CMK (cell line): ENCODE data around the gene RUBCN.
"Not testable (repeated sequence)": the region's sequence is repeated elsewhere in the genome, so short reads cannot be mapped to it uniquely, and the experiment has no call there.

ENCODE experiments used
- DNase-seq: peaks from one replicate; pipeline ENCODE4 v3.0.0-alpha.2; 2010; ENCODE audit warnings: low read depth

Gene RUBCN

GRCh38 chr3:197657541-197658292 lies 79.0 kb downstream of the RUBCN start:
- DNase-seq, result not testable (repeated sequence)

GRCh38 chr3:197656960-197657359 lies 79.7 kb downstream of the RUBCN start:
- DNase-seq, result not testable (repeated sequence)

GRCh38 chr3:197656129-197656528 lies 80.6 kb downstream of the RUBCN start:
- DNase-seq, result not testable (repeated sequence)

- not testable (repeated sequence) for DNase-seq
Measured at GRCh38 chr3:197654998-197655330, 81.7 kb downstream of the RUBCN start.

DNA sequence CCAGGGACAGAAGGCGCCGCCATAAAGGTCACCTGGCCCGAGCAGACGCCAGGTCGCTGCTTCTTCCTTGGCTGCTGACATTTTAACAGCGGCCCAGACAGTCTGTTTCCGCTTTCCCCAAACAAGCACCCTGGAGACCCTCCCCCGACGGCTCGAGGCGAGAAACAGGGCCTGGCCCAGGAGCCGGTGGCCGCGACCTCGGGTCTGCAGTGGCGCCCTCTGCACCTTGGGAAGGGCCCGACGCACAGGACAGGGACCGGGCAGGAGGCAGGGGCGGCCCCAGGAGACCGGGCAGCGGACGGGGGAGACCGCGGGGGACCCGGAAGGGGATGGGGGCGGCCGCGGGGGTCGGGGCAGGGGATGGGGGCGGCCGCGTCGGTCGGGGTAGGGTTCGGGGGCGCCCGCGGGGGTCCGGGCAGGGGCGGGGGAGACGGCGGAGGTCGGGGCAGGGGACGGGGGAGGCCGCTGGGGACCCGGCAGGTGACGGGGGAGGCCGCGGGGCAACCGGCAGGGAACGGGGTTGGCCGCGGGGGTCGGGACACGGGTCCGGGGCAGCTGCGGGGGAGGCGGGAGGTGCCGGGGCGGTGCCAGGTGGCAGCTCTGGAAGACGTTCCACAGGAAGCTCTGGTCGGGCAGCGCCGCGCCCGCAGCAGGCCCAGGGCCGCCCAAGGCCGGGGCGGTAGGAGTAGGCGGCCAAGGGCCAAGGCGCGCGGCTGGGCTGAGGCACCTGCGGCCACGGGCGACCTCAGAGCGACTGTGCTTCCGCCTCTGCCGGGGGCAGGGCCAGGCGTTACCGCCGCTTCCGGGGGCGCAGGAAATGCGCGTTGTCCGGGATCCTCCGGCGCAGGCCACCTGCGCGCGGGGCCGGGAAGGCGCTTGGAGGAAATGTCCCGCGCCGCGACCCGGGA lies 82.4 kb downstream of the RUBCN start:
- DNase-seq, result not testable (repeated sequence)

GRCh38 chr3:197652860-197653259 lies 83.8 kb downstream of the RUBCN start:
- DNase-seq, result not testable (repeated sequence)

GRCh38 chr3:197647649-197648048 lies 89.1 kb downstream of the RUBCN start:
- DNase-seq, result not testable (repeated sequence)

DNA sequence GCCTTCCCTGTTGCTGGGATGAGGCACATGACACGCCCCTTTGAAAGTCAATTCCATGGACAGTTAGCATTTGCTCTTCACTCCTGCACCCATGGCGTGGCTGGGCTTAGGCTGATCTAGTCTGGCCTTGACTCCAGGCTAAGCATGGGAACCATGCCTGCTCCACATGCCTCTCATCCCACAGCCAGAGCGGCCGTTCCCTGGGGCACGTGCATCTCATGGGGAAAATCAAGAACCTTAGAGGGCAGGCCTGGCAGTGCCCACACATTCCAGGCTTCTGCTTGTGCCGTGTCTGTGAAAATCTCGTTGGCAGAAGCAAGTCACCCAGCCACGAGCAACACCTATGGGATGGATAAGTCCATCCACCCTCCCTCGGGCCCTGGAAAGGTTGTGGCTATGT lies 89.5 kb downstream of the RUBCN start:
- DNase-seq, result not testable (repeated sequence)

GRCh38 chr3:197646294-197646693 lies 90.4 kb downstream of the RUBCN start:
- DNase-seq, result not testable (repeated sequence)

GRCh38 chr3:197637556-197637955 lies 99.1 kb downstream of the RUBCN start:
- DNase-seq, result not testable (repeated sequence)

GRCh38 chr3:197631989-197632388 lies 104.7 kb downstream of the RUBCN start:
- DNase-seq, result not testable (repeated sequence)

DNA sequence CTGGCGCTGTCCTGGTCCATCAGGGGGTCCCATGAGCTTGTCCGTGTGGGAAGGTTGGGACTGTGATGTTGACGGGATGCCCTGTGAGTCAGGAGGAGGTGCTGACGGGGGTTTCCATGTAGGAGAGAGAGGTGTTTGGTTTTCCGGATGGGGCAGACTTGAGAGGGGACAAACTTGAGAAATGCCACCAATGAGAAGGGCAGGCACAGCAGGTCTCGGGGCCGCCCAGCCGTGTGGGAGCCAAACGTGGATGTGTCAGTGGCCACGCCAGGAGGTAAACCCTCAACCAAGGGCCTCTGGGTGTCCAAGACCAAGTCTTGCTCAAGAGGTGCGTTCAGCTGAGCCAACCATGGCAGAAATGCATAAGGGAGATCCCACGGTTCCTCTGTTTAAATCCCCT lies 105.9 kb downstream of the RUBCN start:
- DNase-seq, result not testable (repeated sequence)

GRCh38 chr3:197629286-197629685 lies 107.4 kb downstream of the RUBCN start:
- not testable (repeated sequence) for DNase-seq

- peak; percentile 44 for DNase-seq
Measured at GRCh38 chr3:197627772-197628523, 108.8 kb downstream of the RUBCN start.

GRCh38 chr3:197627158-197627771 lies 109.4 kb downstream of the RUBCN start:
- not testable (repeated sequence) for DNase-seq

- DNase-seq, result not testable (repeated sequence)
Measured at GRCh38 chr3:197626404-197627157, 110.1 kb downstream of the RUBCN start.

DNA sequence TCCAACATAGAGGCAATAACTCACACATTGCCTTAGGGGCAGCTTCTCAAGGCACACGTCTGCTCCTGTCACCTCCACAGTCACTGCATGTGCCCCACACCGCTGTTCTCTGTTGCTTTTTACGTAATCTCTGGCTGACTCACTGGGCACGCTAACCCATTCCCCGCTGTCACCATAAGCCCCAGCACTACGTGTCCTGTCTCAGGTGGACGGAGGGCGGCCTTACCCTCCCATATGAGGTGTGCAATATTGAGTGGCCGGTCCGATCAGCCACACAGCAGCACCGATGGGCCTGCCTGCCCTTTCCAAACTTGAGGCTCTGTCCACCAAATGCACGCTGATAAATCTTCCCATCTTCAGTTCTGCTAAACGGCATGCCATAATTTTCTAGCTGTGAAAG lies 115.2 kb downstream of the RUBCN start:
- DNase-seq, result not testable (repeated sequence)
